GM12878 (cell line): ENCODE data around the gene ZDHHC1. TPM values are rescaled to one million over a fixed set of nuclear protein-coding genes. Genes with fewer than 3 reads are reported as not detected.

Experiments used
- ATAC-seq: fragments of 200-7000 bp; cut with Tn5 transposase; 3 replicates; pipeline ENCODE4 v1.9.1; 2020; ENCODE audit warnings: mild to moderate bottlenecking, moderate library complexity
- BruUV-seq: library from RNA; stranded (reverse); fragments of 400-500 nt; replicated peaks from 2 replicates; lab custom pipeline; 2021; lab: Mats Ljungman, UMichigan
- CTCF ChIA-PET: fragments of 300-600 bp; sonication (Branson Sonifier 250); formaldehyde crosslinking; extraction: SDS; loops from one replicate; lab custom pipeline; 2021; ENCODE audit warnings: inconsistent platforms; lab: Yijun Ruan, JAX
- POLR2A ChIA-PET: fragments of 350-600 bp; formaldehyde crosslinking; extraction: SDS; loops from one replicate; lab custom pipeline; 2021; ENCODE audit warnings: inconsistent platforms; lab: Charles Lee
- RAD21 ChIA-PET: fragments of 300-600 bp; sonication (Branson Sonifier 250); formaldehyde crosslinking; loops from one replicate; lab custom pipeline; 2023; ENCODE audit warnings: antibody characterized with exemption; ENCODE audit not compliant: unreplicated experiment; lab: Charles Lee
- SMC1A ChIA-PET: fragments of 300-600 bp; sonication (Branson Sonifier 250); formaldehyde crosslinking; loops from one replicate; lab custom pipeline; 2023; ENCODE audit not compliant: unreplicated experiment, uncharacterized antibody; lab: Charles Lee
- DNase-seq: peaks from one replicate; pipeline ENCODE4 v3.0.0-alpha.2; 2011; ENCODE audit warnings: low read depth, low spot score
- FAIRE-seq: peaks from 3 replicates; lab custom pipeline; 2011; peaks lifted over from hg19 to GRCh38; lab: Jason Lieb, UNC
- H2AFZ ChIP-seq: 2 replicates; pipeline ENCODE4 v1.6.0; 2011; ENCODE audit warnings: low read depth, low read length, control low read depth; ENCODE audit not compliant: control insufficient read depth
- H3K27ac ChIP-seq: 2 replicates; pipeline ENCODE4 v1.5.1; 2011; ENCODE audit warnings: control low read depth; ENCODE audit not compliant: control insufficient read depth, insufficient read depth
- H3K27me3 ChIP-seq, 2 experiments: replicated peaks in 1 of 2; 2 replicates each; pipeline versions ENCODE4 v1.6.0 to v1.6.1; 2011; ENCODE audit warnings: low read length in 1 of 2; ENCODE audit not compliant: control insufficient read depth in 2 of 2, insufficient read depth in 2 of 2
- H3K36me3 ChIP-seq, 2 experiments: 2 replicates each; pipeline ENCODE4 v1.5.1; 2011; ENCODE audit warnings: low read length in 1 of 2; ENCODE audit not compliant: control insufficient read depth in 2 of 2, insufficient read depth in 2 of 2
- H3K4me1 ChIP-seq: 2 replicates; pipeline ENCODE4 v1.6.1; 2011; ENCODE audit warnings: mild to moderate bottlenecking, low read length, moderate library complexity, mixed read lengths; ENCODE audit not compliant: control insufficient read depth, insufficient read depth
- H3K4me2 ChIP-seq: 2 replicates; pipeline ENCODE4 v1.6.0; 2011; ENCODE audit warnings: control low read depth; ENCODE audit not compliant: control insufficient read depth, insufficient read depth
- H3K4me3 ChIP-seq: fragments of 200-600 bp; sonication (generic); 2 replicates; pipeline ENCODE4 v1.5.1; 2016
- H3K79me2 ChIP-seq: 2 replicates; pipeline ENCODE4 v1.6.0; 2011; ENCODE audit warnings: low read length; ENCODE audit not compliant: control insufficient read depth, insufficient read depth
- H3K9ac ChIP-seq: 2 replicates; pipeline ENCODE4 v1.8.0; 2011; ENCODE audit warnings: low read length, control low read depth, mixed read lengths; ENCODE audit not compliant: control insufficient read depth, insufficient read depth
- H3K9me3 ChIP-seq: replicated peaks from 3 replicates; pipeline ENCODE4 v1.5.1; 2011; ENCODE audit warnings: mild to moderate bottlenecking, low read length; ENCODE audit not compliant: control insufficient read depth, insufficient read depth
- H4K20me1 ChIP-seq: 2 replicates; pipeline ENCODE4 v1.6.0; 2011; ENCODE audit not compliant: control insufficient read depth, insufficient read depth
- ASH2L ChIP-seq: fragments of 300-600, 200-600 bp; sonication (generic); IDR thresholded peaks from 2 replicates; pipeline ENCODE4 v1.6.1; 2017; ENCODE audit warnings: low read depth, mild to moderate bottlenecking, borderline replicate concordance
- CEBPB ChIP-seq, 2 experiments: fragments of 150-350 bp in 1 of 2; IDR thresholded peaks; 2 replicates each; pipeline ENCODE4 v1.6.1; 2012 to 2014; ENCODE audit warnings: low read depth in 2 of 2, low read length in 2 of 2, borderline replicate concordance in 1 of 2, inconsistent platforms in 1 of 2
- GABPA ChIP-seq: IDR thresholded peaks from 2 replicates; pipeline ENCODE4 v1.6.1; 2014; ENCODE audit warnings: antibody characterized with exemption, low read depth, mild to moderate bottlenecking, inconsistent platforms
- HDGF ChIP-seq: fragments of 450-650 bp; IDR thresholded peaks from 2 replicates; pipeline ENCODE4 v1.6.1; 2016; ENCODE audit warnings: antibody characterized with exemption
- PAX5 ChIP-seq: IDR thresholded peaks from 2 replicates; pipeline ENCODE4 v1.6.1; 2011; ENCODE audit warnings: low read depth, low read length, borderline replicate concordance
- RELA ChIP-seq: fragments of 450-650 bp; IDR thresholded peaks from 2 replicates; pipeline ENCODE4 v1.8.0; 2014; ENCODE audit warnings: borderline replicate concordance; ENCODE audit not compliant: partially characterized antibody
- RFX5 ChIP-seq: IDR thresholded peaks from 2 replicates; pipeline ENCODE4 v1.6.1; 2011; ENCODE audit warnings: low read depth, low read length, improper control_type of control experiment
- SMAD1 ChIP-seq: fragments of 450-650 bp; IDR thresholded peaks from 2 replicates; pipeline ENCODE4 v1.6.1; 2018; ENCODE audit warnings: mild to moderate bottlenecking, low read depth; ENCODE audit not compliant: partially characterized antibody
- SRF ChIP-seq, 2 experiments: IDR thresholded peaks; 2 replicates each; pipeline ENCODE4 v1.6.1; 2011; ENCODE audit warnings: low read depth in 2 of 2, low read length in 2 of 2, mild to moderate bottlenecking in 1 of 2, moderate library complexity in 1 of 2
- ZNF207 ChIP-seq: fragments of 450-650 bp; IDR thresholded peaks from 2 replicates; pipeline ENCODE4 v1.6.1; 2014; ENCODE audit warnings: antibody characterized with exemption, mild to moderate bottlenecking, borderline replicate concordance
- ZNF274 ChIP-seq: IDR thresholded peaks from one replicate; pipeline ENCODE4 v1.8.0; 2011; ENCODE audit not compliant: insufficient read length, insufficient read depth
- ZSCAN29 ChIP-seq: fragments of 450-650 bp; IDR thresholded peaks from 2 replicates; pipeline ENCODE4 v1.6.1; 2017; ENCODE audit warnings: mild to moderate bottlenecking, moderate library complexity
- WGBS: methylation state at CpG from one replicate; pipeline ENCODE4 v1.1.6; 2016; ENCODE audit warnings: low lambda C conversion rate; ENCODE audit not compliant: insufficient replicate concordance, insufficient coverage; ENCODE audit errors: missing lambda C conversion rate; 5-methylcytosine and 5-hydroxymethylcytosine counted together
- in situ Hi-C: fragments of 300-500 bp; cut with MboI; formaldehyde crosslinking; loops from 9 replicates; pipeline ENCODE4 v1.14.3; 2018; ENCODE audit warnings: mixed read lengths
- intact Hi-C: fragments of 100-400 bp; cut with micrococcal nuclease; formaldehyde crosslinking; loops from one replicate; pipeline ENCODE4 v1.14.2; 2022; ENCODE audit not compliant: unreplicated experiment
- polyA plus RNA-seq, 11 experiments: library from polyadenylated mRNA; depleted of rRNA in 4 of 11; unstranded in 6 of 11; stranded (reverse) in 5 of 11; fragments of >200 nt; fragmentation: Nextera tagmentation in 4 of 11; fragmentation: Illumina TruSeq in 1 of 11; extraction: Ambion mirVana in 4 of 11; extraction: Trizol in 1 of 11; gene quantifications; 1 replicate in 1 of 11; 2 replicates in 10 of 11; pipeline versions ENCODE4 v1.2.1 to v1.2.3, GENCODE V29; 2011 to 2016; ENCODE audit warnings: inconsistent platforms in 2 of 11, missing spikeins in 2 of 11, low read depth in 1 of 11
- total RNA-seq, 4 experiments: library from RNA; depleted of rRNA in 3 of 4; stranded (reverse); fragments of >200 nt in 3 of 4; fragmentation: Illumina TruSeq in 1 of 4; extraction: Trizol in 1 of 4; gene quantifications; 2 replicates each; pipeline versions ENCODE4 v1.2.1 to v1.2.3, GENCODE V29; 2013 to 2021
- TF ChIP-seq, protein P1 (sequence below): fragments of 150-350 bp; IDR thresholded peaks from 2 replicates; pipeline ENCODE4 v1.6.1; 2014; ENCODE audit warnings: mild to moderate bottlenecking, low read depth, low read length
- TF ChIP-seq, protein P2 (sequence below): fragments of 450-650 bp; IDR thresholded peaks from 2 replicates; pipeline ENCODE4 v1.6.1; 2017; ENCODE audit warnings: mild to moderate bottlenecking
- TF ChIP-seq, protein P3 (sequence below): fragments of 450-650 bp; IDR thresholded peaks from 2 replicates; pipeline ENCODE4 v1.6.1; 2017; ENCODE audit warnings: mild to moderate bottlenecking, moderate library complexity
- TF ChIP-seq, protein P4 (sequence below): IDR thresholded peaks from 2 replicates; pipeline ENCODE4 v1.6.1; 2011; ENCODE audit warnings: borderline replicate concordance, low read depth, mild to moderate bottlenecking, moderate library complexity, low read length; ENCODE audit not compliant: insufficient read depth, poor library complexity, severe bottlenecking

Gene ZDHHC1
- total and polyA plus RNA-seq, 10 of the 15 experiments (the other 5 are each of a cell fraction or from before 2014, with no cell fraction given), result 0.07 to 1.2 (median 0.66) TPM; not detected in 2

DNA sequence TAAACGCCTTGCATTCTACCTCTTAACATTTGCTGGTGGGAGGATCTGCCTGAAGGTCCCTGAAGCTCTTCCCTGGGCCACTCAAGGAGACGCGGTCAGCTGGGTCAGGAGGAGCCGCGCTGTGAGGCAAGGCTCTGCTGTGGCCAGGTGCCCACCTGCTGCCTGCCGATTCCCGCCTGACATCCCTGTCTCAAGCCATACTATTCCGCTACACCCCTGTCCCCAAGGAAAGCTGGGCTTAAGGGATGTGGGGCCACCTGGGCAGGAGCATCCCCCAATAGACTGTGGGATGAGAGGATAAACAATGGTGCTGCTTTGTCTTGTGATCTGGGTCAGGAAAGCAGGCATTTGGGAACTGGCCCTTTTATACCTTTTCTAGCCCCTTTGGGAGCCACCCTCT, 28.1 kb downstream of the ZDHHC1 start:
- Histone ChIP-seq H3K4me1 (no peaks in the 10 kb centered on the region), H3K36me3 (no peaks in the 10 kb centered on the region), H3K4me3 (no peak overlapping the region), H3K27me3 (peaks cover 1 to 7% of the 10 kb centered on the region in 2 experiments; a peak in 3 of 4 replicates), H3K27ac (no peak overlapping the region), H2AFZ (no peak overlapping the region), H4K20me1 (no peaks in the 10 kb centered on the region), H3K4me2 (no peak overlapping the region), H3K79me2 (no peaks in the 10 kb centered on the region), H3K9ac (no peak overlapping the region), H3K9me3 (no peaks in the 10 kb centered on the region)
- WGBS, result 43% methylated on average over 8 of the region's 8 CpGs
- no TSS peak for BruUV-seq
- no peak for ATAC-seq
- no peak for FAIRE-seq
- CTCF ChIA-PET, result no interaction called here
- in situ Hi-C loops (no loop called here), intact Hi-C loops (no loop called here)
- SMC1A ChIA-PET, result no interaction called here
- POLR2A ChIA-PET, result interaction anchor here (0.6 kb wide), 1 partner anchor 171 kb away, joined by 4 read pairs; no protein-coding TSS in a partner anchor
- DNase-seq, result no peak
- RAD21 ChIA-PET, result no interaction called here
- no peak for TF ChIP-seq RFX5
- no peak for TF ChIP-seq ZNF207
- TF ChIP-seq SRF (IDR thresholded peaks at IDR 0.05; ENCODE audit: low read depth in 2 of 2, low read length in 2 of 2), result no peak
- TF ChIP-seq GABPA, result no peak
- TF ChIP-seq, protein P1, sequence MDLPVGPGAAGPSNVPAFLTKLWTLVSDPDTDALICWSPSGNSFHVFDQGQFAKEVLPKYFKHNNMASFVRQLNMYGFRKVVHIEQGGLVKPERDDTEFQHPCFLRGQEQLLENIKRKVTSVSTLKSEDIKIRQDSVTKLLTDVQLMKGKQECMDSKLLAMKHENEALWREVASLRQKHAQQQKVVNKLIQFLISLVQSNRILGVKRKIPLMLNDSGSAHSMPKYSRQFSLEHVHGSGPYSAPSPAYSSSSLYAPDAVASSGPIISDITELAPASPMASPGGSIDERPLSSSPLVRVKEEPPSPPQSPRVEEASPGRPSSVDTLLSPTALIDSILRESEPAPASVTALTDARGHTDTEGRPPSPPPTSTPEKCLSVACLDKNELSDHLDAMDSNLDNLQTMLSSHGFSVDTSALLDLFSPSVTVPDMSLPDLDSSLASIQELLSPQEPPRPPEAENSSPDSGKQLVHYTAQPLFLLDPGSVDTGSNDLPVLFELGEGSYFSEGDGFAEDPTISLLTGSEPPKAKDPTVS, result no peak
- TF ChIP-seq SMAD1, result no peak
- TF ChIP-seq ZSCAN29, result no peak
- no peak for TF ChIP-seq RELA
- TF ChIP-seq, protein P2, sequence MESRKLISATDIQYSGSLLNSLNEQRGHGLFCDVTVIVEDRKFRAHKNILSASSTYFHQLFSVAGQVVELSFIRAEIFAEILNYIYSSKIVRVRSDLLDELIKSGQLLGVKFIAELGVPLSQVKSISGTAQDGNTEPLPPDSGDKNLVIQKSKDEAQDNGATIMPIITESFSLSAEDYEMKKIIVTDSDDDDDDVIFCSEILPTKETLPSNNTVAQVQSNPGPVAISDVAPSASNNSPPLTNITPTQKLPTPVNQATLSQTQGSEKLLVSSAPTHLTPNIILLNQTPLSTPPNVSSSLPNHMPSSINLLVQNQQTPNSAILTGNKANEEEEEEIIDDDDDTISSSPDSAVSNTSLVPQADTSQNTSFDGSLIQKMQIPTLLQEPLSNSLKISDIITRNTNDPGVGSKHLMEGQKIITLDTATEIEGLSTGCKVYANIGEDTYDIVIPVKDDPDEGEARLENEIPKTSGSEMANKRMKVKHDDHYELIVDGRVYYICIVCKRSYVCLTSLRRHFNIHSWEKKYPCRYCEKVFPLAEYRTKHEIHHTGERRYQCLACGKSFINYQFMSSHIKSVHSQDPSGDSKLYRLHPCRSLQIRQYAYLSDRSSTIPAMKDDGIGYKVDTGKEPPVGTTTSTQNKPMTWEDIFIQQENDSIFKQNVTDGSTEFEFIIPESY, result no peak
- TF ChIP-seq, protein P3, sequence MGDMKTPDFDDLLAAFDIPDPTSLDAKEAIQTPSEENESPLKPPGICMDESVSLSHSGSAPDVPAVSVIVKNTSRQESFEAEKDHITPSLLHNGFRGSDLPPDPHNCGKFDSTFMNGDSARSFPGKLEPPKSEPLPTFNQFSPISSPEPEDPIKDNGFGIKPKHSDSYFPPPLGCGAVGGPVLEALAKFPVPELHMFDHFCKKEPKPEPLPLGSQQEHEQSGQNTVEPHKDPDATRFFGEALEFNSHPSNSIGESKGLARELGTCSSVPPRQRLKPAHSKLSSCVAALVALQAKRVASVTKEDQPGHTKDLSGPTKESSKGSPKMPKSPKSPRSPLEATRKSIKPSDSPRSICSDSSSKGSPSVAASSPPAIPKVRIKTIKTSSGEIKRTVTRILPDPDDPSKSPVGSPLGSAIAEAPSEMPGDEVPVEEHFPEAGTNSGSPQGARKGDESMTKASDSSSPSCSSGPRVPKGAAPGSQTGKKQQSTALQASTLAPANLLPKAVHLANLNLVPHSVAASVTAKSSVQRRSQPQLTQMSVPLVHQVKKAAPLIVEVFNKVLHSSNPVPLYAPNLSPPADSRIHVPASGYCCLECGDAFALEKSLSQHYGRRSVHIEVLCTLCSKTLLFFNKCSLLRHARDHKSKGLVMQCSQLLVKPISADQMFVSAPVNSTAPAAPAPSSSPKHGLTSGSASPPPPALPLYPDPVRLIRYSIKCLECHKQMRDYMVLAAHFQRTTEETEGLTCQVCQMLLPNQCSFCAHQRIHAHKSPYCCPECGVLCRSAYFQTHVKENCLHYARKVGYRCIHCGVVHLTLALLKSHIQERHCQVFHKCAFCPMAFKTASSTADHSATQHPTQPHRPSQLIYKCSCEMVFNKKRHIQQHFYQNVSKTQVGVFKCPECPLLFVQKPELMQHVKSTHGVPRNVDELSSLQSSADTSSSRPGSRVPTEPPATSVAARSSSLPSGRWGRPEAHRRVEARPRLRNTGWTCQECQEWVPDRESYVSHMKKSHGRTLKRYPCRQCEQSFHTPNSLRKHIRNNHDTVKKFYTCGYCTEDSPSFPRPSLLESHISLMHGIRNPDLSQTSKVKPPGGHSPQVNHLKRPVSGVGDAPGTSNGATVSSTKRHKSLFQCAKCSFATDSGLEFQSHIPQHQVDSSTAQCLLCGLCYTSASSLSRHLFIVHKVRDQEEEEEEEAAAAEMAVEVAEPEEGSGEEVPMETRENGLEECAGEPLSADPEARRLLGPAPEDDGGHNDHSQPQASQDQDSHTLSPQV, result no peak
- no peak for TF ChIP-seq HDGF
- TF ChIP-seq CEBPB (IDR thresholded peaks at IDR 0.05; ENCODE audit: borderline replicate concordance in 1 of 2, low read depth in 2 of 2, low read length in 2 of 2), result no peak
- TF ChIP-seq, protein P4, sequence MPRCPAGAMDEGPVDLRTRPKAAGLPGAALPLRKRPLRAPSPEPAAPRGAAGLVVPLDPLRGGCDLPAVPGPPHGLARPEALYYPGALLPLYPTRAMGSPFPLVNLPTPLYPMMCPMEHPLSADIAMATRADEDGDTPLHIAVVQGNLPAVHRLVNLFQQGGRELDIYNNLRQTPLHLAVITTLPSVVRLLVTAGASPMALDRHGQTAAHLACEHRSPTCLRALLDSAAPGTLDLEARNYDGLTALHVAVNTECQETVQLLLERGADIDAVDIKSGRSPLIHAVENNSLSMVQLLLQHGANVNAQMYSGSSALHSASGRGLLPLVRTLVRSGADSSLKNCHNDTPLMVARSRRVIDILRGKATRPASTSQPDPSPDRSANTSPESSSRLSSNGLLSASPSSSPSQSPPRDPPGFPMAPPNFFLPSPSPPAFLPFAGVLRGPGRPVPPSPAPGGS, result no peak
- no peak for TF ChIP-seq ASH2L
- no peak for TF ChIP-seq ZNF274
- TF ChIP-seq PAX5, result no peak
